Measurements from ENCODE around the gene C1orf226. TPM values are rescaled to one million over a fixed set of nuclear protein-coding genes. Genes with fewer than 3 reads are reported as not detected.

C1orf226 gene
- total and polyA plus RNA-seq, 2 of the 8 experiments (the other 6 are each of a cell fraction or from before 2014, with no cell fraction given): 8.2 to 18.8 TPM

GRCh38 chr1:162369571-162369970, 12.0 kb upstream of the C1orf226 start:
- Histone ChIP-seq H3K18ac (ENCODE audit: extremely low read depth, low read length) (no peak overlapping the region), H3K14ac (ENCODE audit: insufficient read length) (no peak overlapping the region), H3K56ac (replicated peaks; ENCODE audit: insufficient read length, low read depth, low read length) (no peak overlapping the region), H4K5ac (ENCODE audit: insufficient read length, low read depth, low read length) (no peak overlapping the region), H4K20me1 (replicated peaks in 1 of 2; ENCODE audit: control insufficient read depth in 1 of 2, insufficient read depth in 2 of 2, low read length in 2 of 2) (peaks cover 0 to 2% of the 10 kb centered on the region in 2 experiments), H3K4me2 (ENCODE audit: insufficient read depth in 1 of 2, low read depth in 2 of 2, low read length in 2 of 2) (no peak overlapping the region), H2BK120ac (replicated peaks; ENCODE audit: low read depth, low read length) (no peak overlapping the region), H4K91ac (replicated peaks; ENCODE audit: insufficient read length, low read length) (no peak overlapping the region), H3K9me3 (ENCODE audit: insufficient read depth in 2 of 2, low read depth in 1 of 2, low read length in 1 of 2) (no peaks in the 10 kb centered on the region), H2BK20ac (ENCODE audit: low read length) (no peak overlapping the region), H3K79me2 (ENCODE audit: control insufficient read depth in 1 of 2, insufficient read depth in 2 of 2, low read length in 2 of 2) (no peaks in the 10 kb centered on the region), H3K23me2 (ENCODE audit: low read depth, low read length) (no peaks in the 10 kb centered on the region), H3K4me1 (replicated peaks in 1 of 4; ENCODE audit: control insufficient read depth in 3 of 4, insufficient read depth in 4 of 4, low read length in 3 of 4) (no peaks in the 10 kb centered on the region), H3K79me1 (ENCODE audit: low read depth, low read length) (no peaks in the 10 kb centered on the region), H2BK5ac (ENCODE audit: low read depth, low read length) (no peak overlapping the region), H3K23ac (ENCODE audit: insufficient read length) (no peak overlapping the region), H2AFZ (ENCODE audit: low read length) (no peak overlapping the region), H3K9ac (replicated peaks in 1 of 4; ENCODE audit: extremely low read depth in 1 of 4, low read depth in 3 of 4, low read length in 3 of 4) (no peak overlapping the region), H3K4ac (replicated peaks; ENCODE audit: insufficient read length, low read depth, low read length) (no peak overlapping the region), H3K36me3 (ENCODE audit: control insufficient read depth in 2 of 4, insufficient read depth in 4 of 4, low read length in 3 of 4) (peaks cover 0 to 6% (median 1%) of the 10 kb centered on the region in 4 experiments; a peak in 1 of 8 replicates), H4K8ac (ENCODE audit: extremely low read depth, insufficient read depth, low read length) (no peak overlapping the region), H3K27ac (ENCODE audit: low read depth, low read length) (no peak overlapping the region), H3K4me3 (ENCODE audit: extremely low read depth in 1 of 4, insufficient read depth in 2 of 4, low read depth in 3 of 4, low read length in 4 of 4) (no peak overlapping the region), H2AK5ac (ENCODE audit: low read depth, low read length) (no peak overlapping the region), H2BK12ac (ENCODE audit: low read depth, low read length) (no peak overlapping the region), H3K27me3 (replicated peaks in 1 of 4; ENCODE audit: control insufficient read depth in 3 of 4, extremely low read depth in 1 of 4, insufficient read depth in 3 of 4, low read length in 3 of 4) (no peaks in the 10 kb centered on the region), H2BK15ac (ENCODE audit: low read length) (no peak overlapping the region)
- no peak for FAIRE-seq
- POLR2A ChIA-PET (ENCODE audit: partially characterized antibody): interaction anchor here (1.3 kb wide), 1 partner anchor 13 kb away, joined by 3 read pairs; no protein-coding TSS in a partner anchor
- DNase-seq (ENCODE audit: low read depth in 1 of 2, low spot score in 2 of 2): no peak
- 92% methylated on average over 7 of the region's 7 CpGs; no CpG with 5 or more reads in 1 of the 2 experiments for WGBS, 2 experiments (ENCODE audit: extremely low coverage in 1 of 2, insufficient coverage in 1 of 2, insufficient read length in 1 of 2, insufficient replicate concordance in 2 of 2, low coverage in 1 of 2, low lambda C conversion rate in 2 of 2, missing lambda C conversion rate in 1 of 2)
- CTCF ChIA-PET (ENCODE audit: partially characterized antibody): interaction anchor here (1.1 to 2.1 kb wide), 2 partner anchors 12 to 22 kb away, joined by 3 to 6 read pairs; no protein-coding TSS in a partner anchor
- TF ChIP-seq TAF1 (IDR thresholded peaks at IDR 0.05; ENCODE audit: low read depth, low read length): no peak
- no peak for TF ChIP-seq POLR2A (IDR thresholded peaks at IDR 0.05; ENCODE audit: control extremely low read depth in 1 of 2, low read depth in 2 of 2, low read length in 2 of 2)
- no peak for TF ChIP-seq KDM5A (IDR thresholded peaks at IDR 0.05; ENCODE audit: low read length)
- TF ChIP-seq CBX8 (IDR thresholded peaks at IDR 0.05; ENCODE audit: borderline replicate concordance, low read depth, low read length): no peak
- TF ChIP-seq TAF7 (optimal IDR thresholded peaks at IDR 0.05; ENCODE audit: borderline replicate concordance, low read depth, low read length): no peak
- TF ChIP-seq RAD21 (IDR thresholded peaks at IDR 0.05 in 1 of 2, conservative IDR thresholded peaks at IDR 0.05 in 1 of 2; ENCODE audit: low read depth in 2 of 2, low read length in 2 of 2): no peak
- TF ChIP-seq CTCF (IDR thresholded peaks at IDR 0.05; ENCODE audit: control extremely low read depth in 1 of 3, insufficient read depth in 1 of 3, low read depth in 1 of 3, low read length in 3 of 3): no peak
- TF ChIP-seq TEAD4 (IDR thresholded peaks at IDR 0.05; ENCODE audit: low read depth, low read length): no peak
- TF ChIP-seq RBBP5 (IDR thresholded peaks at IDR 0.05; ENCODE audit: borderline replicate concordance, low read depth, low read length): no peak
- no peak for TF ChIP-seq CEBPB (IDR thresholded peaks at IDR 0.05; ENCODE audit: low read depth, low read length)
- no peak for TF ChIP-seq SAP30 (IDR thresholded peaks at IDR 0.05; ENCODE audit: insufficient read depth, insufficient replicate concordance, low read length)
- TF ChIP-seq BACH1 (IDR thresholded peaks at IDR 0.05; ENCODE audit: low read length): no peak

Data from H1 (cell line).